NCI-H69 (cell line): ENCODE results near the gene ZMIZ1.

Source experiments
- DNase-seq: peaks from one replicate; lab custom pipeline; 2025; lab: John Stamatoyannopoulos, UW

ZMIZ1 gene

GRCh38 chr10:79052291-79053080, 16.3 kb upstream of the ZMIZ1 start:
- DNase-seq = peak; percentile 70

- no peak for DNase-seq
Observed at GRCh38 chr10:79053081-79053434, 15.7 kb upstream of the ZMIZ1 start.

GRCh38 chr10:79053481-79054202, 15.1 kb upstream of the ZMIZ1 start:
- no peak for DNase-seq

- peak; percentile 47 for DNase-seq
Observed at GRCh38 chr10:79054203-79055099, 14.3 kb upstream of the ZMIZ1 start.

GRCh38 chr10:79055100-79055782, 13.5 kb upstream of the ZMIZ1 start:
- DNase-seq = no peak

GRCh38 chr10:79055892-79056291, 12.9 kb upstream of the ZMIZ1 start:
- DNase-seq = no peak

GRCh38 chr10:79056361-79056735, 12.4 kb upstream of the ZMIZ1 start:
- DNase-seq = no peak

- DNase-seq = no peak
Observed at GRCh38 chr10:79056736-79057391, 11.9 kb upstream of the ZMIZ1 start.

- DNase-seq = no peak
Observed at GRCh38 chr10:79057481-79058275, 11.1 kb upstream of the ZMIZ1 start.

GRCh38 chr10:79058899-79059841, 9.6 kb upstream of the ZMIZ1 start:
- no peak for DNase-seq

GRCh38 chr10:79059859-79060379, 8.8 kb upstream of the ZMIZ1 start:
- DNase-seq = no peak

GRCh38 chr10:79060641-79061255, 8.0 kb upstream of the ZMIZ1 start:
- DNase-seq = no peak

GRCh38 chr10:79061441-79062315, 7.1 kb upstream of the ZMIZ1 start:
- DNase-seq = no peak

- no peak for DNase-seq
Observed at GRCh38 chr10:79063071-79063491, 5.7 kb upstream of the ZMIZ1 start.

GRCh38 chr10:79063661-79064492, 4.9 kb upstream of the ZMIZ1 start:
- DNase-seq = no peak

GRCh38 chr10:79065091-79065551, 3.6 kb upstream of the ZMIZ1 start:
- no peak for DNase-seq

GRCh38 chr10:79065853-79066252, 2.9 kb upstream of the ZMIZ1 start:
- DNase-seq = no peak
